Activated CD4-positive, alpha-beta T cell treated with anti-CD3 and anti-CD28 coated beads for 4 hours (primary cell): ENCODE results near the gene SASS6.
"Not testable (repeated sequence)": the region's sequence is repeated elsewhere in the genome, so short reads cannot be mapped to it uniquely, and the experiment has no call there.

Experiments used
- DNase-seq, 2 donors: peaks; one replicate each; pipeline ENCODE4 v3.0.0-alpha.2; 2020

The SASS6 gene

DNA sequence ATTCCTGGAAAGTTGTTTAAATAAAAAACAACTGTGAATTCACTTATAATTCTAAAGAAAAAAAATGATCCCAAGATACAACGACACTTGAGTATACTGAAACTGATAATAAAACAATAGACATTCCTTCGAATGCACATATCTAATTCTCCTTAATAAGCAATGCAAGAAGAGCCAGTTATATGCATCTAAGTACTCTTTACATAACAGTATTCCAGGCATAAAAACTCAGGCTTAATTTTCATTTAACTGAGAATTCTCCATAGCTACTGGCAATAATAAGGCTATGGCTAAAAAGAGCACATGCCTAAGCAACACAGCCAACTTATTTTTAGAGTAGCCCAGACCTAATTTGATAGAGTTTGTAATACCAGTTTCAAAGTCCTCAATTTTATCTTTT is 31.2 kb downstream of the SASS6 start:
- no peak for DNase-seq

DNA sequence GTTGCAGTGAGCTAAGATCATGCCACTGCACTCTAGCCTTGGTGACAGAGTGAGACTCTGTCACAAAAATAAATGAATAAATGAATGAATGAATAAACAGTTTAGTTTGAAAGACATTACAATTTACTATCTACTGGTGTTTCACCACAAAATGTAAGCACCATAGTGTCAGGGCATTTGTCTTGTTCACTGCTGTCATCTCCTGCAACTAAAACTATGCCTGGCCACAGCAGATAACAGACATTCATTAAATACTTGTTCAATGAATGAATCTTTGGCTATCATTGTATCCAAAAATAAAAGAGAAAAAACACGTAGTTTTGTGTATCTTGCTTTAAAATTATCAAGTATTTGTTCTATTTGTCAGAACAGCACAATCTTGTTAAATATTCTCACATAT is 32.5 kb downstream of the SASS6 start:
- DNase-seq, result no peak

DNA sequence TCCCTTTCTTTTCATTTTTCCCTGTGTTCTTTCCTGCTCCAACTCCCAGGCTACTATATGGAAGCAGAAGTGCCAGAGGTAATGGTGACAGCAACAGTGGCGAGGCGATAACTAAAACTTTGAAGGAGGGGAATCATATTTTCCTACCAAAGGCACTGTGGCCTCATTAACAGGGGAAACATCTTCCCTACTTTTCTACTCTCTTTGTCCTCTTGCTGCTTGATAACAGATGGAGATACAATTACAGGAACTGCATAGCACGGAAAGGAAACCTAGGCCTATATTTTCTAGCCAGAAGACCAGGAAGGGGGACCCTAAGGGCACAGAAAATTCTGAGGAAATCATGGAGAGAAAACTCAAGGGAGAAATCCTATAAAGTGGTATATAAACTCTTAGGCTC is 42.3 kb downstream of the SASS6 start:
- no peak for DNase-seq

DNA sequence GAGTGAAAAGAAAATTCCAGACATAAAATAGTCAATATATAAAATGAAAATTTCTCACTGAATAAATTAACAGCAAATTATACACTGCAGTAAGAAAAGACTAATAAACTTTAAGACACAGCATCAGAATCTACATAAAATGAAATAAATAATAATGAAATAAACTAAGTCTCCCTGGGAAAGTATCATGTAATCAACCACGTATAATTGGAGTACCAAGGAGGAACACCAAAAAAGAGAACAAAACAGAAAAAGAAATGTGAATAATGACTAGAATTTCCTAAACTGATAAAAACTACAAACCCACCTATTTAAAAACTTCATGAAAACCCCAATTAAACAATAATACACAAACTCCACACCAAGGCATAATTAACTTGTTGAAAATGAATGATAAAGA is 43.6 kb downstream of the SASS6 start:
- DNase-seq, result no peak

DNA sequence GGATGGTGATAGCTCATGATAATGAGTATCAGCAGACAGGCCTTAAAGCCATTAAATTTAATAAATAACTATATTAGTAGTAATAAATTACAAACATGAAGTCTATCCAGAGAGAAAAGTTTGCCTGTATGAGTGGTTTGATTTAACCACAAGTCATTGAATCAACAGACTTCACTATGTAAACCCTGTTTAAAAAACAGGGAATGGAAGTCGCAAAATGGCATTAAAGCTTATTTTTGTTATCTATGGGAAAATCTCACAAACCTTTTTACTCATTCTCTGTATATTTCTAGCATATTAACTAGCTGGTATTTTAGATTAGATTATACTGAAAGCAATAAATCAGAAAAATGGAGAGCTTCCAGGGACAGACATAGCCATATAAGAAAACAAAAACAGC is 45.3 kb downstream of the SASS6 start:
- DNase-seq, result no peak

DNA sequence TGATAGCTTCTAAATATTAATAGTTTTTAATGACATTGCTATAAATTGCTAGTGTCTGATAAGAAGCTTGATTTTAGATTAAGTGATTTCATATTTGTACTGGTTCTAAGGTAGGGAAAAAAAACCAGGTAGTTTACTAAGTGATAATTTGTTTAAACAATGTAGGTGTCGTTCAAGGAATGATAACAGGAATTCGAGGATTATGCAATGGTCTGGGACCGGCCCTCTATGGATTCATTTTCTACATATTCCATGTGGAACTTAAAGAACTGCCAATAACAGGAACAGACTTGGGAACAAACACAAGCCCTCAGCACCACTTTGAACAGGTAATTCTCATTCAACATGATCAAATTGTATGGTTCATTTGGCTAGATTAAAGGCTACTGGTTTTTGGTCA is 52.4 kb downstream of the SASS6 start:
- no peak for DNase-seq

DNA sequence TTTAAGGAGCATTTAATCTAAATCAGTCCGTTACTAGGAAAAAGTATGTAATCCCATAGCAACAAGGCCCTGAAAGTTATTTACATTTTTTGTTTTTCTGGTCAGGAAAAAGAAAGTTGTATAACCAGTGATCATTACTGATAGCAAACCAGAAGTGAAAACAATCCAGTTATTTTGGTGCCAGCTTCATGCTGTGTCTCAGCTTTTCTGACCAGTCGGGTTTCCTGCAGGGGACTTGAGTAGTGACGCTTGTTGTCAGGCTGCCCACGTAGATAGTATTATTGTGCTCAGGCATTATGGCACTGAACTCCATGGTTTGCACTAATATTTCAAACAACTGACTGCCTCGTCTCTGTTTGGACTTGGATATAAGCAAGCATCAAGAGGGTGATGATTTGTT is 55.2 kb downstream of the SASS6 start:
- no peak for DNase-seq

DNA sequence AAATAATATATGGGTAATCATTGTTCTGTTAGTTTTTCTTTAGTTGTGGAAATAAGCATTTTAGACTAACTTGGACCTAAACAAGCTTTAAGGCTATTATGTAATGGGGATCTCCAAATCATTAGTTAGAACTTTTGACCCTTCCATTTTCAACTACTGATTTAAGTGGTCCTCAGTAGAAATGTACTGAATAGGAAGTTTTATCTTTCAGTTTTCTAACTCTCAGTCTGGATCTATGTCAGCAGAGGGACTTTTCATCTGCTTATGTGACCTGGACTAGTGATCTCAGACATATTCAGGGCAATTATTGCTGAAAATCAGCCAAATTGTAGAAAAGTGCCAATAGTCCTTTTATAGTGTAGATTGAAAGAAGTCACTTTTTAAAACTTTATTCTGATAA is 56.0 kb downstream of the SASS6 start:
- no peak for DNase-seq

DNA sequence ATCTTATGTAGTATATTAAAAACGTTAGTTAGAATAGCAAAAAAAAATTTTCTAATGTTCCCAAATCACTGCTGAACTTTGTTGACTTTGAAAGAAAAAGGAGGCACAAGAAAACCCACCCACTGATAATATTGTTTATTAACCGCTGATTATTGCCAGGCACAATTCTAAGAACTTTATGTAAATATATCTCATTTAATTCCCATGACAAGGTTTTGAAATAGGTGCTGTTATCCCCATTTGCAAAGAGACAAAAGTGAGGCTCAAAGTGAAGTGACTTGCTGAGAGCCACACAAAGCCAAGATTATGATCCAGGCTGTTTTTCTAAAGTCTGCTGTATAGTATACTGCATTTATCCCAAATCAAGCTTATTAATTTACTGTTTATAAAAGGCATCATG is 56.4 kb downstream of the SASS6 start:
- DNase-seq, result no peak

DNA sequence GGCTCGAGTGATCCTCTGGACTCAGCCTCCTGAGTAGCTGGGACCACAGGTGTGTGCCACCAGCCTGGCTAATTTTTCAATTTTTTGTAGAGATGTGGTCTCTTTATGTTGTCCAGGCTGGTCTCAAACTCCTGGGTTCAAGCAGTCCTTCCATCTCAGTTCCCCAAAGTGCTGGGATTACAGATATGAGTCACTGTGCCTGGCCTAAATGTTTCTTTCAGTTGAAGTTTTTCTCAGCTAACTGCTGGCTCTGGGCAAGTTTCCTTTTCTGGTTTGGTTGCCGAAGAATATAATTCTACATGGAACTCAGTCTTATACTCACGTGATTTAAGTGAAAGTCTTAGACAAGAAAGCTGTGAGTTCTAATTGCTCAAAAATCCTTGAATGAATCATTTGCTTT is 57.0 kb downstream of the SASS6 start:
- DNase-seq, result no peak

DNA sequence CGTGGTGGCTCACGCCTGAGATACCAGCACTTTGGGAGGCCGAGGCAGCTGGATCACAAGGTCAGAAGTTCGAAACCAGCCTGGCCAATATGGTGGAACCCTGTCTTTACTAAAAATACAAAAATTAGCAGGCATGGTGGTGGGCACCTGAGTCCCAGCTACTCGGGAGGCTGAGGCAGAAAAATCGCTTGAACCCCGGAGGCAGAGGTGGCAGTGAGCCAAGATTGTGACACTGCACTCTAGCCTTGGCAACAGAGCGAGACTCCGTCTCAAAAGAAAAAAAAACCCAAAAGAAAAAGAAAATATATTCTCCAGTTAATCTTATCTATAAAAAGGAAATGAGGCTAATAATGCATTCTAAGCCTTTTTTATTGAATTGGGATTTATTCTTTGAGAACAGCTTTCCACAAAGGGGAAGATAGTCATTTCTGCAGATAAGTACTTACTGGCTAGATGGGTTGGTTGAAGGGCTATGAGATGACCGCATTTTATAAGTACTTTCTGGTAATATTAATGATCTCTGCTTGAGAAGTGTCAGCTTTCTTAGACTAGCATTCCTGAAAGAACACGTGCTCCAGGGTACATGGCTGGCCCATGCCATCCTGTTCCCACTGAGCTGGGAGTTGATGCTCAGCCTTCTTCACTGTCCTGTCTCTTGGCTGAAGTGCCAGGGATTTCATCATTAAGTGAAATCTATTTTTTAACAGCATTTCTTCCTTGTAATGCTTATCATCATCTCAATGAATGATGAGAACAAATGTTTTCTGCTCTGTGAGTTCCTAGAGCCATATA is 57.9 kb downstream of the SASS6 start:
- no peak for DNase-seq

DNA sequence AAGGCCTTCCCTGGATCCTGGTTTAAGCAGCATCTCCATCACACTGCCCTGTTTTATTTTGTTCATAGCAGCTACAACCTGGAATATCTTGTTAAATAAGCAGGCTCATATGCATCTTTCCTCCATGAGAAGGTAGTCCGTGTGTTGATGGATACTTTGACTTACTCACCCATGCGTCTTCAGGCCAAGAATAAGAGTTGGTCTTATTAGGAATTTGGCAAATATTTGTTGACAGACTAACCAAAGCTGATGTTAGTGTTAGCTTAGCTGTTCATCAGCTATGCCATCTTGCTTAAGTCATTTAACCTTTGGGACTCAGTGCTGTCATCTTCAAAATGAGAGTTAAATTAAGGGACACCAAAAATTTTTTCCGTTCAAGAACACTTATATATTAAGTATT is 59.2 kb downstream of the SASS6 start:
- DNase-seq, result no peak

DNA sequence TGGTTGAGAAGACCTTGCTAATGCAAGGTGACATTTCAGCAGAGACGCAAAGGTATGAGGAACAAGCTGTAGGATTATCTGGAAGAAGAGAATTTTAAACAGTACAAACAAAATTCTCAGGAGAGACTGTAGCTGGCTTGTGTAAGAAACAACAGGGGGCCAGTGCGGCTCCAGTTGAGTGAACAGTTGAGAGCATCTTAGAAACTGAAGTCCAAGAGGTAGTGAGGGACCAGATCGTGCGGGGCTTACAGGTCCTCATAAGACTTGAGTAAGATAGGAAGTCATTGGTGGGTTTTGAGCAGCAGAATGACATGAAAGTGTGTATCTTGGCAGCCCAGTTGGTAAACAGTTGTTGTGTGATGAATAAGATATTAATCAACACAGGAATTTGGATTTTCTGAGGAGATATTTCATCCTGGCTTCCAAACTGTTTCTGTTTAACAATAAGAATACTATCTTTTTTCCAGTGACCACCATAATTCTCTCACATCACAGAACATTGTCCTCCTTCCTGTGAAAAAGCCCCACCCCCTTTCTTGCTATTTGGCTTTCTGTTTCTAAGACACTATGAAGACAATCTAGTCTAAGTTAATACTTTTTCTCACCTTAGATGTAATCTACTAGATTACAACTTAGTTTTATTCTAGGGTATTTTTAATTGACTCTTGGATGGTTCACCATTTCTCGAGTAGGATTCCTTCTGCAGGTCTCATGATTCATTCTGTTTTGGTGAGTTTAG is 62.4 kb downstream of the SASS6 start:
- no peak for DNase-seq

DNA sequence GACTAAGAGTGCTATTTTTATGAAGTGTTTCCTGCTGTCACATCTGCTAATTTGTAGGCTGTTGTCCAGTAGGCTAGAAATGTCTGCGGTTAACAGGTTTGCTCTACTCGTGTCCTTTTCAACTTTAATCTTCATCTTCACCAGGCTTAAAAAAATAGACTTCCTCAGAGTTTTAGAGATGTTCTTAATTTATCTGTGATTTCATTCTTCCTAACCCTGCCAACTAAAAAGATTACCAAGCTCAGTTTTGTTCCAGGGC is 66.8 kb downstream of the SASS6 start:
- no peak for DNase-seq

DNA sequence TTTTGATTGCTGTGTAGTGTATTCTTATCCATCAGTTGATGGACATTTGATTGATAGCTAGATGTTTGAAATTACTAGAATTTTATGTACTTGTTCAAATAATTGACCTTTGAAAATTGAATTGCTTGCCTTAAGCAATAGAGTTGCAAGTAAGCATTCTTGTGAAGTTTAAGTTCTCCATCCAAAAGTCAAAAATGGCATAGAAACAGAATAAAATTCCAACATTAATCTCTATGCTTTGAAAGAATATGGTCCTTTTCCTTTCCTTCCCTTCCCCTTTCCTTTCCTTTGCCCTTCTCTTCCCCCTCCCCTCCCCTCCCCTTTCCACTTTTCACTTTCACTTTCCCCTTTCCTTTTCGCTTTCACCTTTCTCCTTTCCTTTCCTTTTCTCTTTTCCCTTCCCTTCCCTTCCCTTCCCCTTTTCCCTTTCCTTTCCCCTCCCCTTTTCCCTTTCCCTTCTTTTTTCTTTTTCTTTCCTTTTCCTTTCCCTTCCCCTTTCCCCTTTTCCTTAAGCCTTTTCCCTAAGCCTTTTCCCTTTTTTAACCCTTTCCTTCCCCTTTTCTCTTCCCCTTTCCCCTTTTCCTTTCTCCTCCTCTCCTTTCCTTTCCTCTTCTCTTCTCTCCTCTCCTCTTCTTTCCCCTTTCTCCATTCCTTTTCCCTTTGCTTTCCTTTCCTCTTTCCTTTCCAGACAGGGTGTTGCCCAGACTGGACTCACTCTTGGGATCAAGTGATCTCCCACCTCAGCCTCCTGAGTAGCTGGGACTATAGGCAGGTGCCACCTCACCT is 67.4 kb downstream of the SASS6 start:
- DNase-seq, result no peak

DNA sequence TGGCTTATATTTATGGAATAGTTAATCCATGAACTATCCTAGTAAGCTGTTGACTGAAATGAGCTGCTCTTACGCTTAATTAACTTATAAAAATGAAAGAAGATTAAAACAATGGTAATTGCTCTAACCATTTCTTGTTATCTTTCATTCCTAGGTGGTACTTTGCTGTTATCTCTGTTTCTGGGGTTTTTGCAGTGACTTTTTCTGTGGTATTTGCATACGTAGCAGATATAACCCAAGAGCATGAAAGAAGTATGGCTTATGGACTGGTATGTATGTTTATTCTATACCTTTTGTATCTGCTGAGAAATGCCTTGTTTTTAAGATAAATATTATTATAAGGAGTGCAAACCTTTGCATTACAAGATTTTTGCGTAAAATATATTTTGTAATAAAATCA is 71.0 kb downstream of the SASS6 start:
- DNase-seq, result no peak

DNA sequence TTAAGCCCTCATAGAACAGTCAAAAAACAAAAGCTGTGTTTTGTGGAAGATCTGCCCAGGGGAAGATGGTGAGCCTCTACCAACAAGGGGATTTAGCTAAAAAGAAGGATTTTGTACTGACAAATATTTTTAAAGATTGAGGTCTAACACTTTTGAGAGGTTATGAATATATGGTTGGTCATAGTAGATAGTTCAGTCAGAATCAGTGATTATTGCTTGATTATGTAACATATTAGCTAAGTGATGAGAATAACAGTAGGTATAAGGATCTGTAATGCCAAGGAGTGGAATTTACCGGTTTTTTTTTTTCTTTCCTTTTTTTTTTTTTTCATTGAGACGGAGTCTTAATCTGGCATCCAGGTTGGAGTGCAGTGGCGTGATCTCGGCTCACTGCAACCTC is 79.0 kb downstream of the SASS6 start:
- DNase-seq, result no peak

DNA sequence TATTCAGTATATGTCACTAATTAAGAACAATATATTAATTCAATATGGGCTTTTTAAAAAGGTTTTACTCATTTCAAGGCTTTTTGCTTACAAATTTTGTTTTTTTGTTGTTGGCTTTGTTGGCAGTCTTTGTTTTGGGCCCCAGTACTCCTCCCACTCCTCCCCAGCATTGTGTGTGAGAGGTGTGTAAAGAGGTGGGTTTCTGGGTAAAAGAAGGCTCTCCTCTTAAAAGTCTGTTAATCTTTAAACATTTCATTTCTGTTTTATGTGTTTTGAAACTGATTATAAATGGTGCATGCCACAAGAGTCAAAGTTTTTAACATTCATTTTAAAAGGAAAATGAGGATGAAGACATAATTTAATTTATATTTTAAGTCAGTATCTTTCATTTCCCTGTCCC is 79.6 kb downstream of the SASS6 start:
- no peak for DNase-seq

DNA sequence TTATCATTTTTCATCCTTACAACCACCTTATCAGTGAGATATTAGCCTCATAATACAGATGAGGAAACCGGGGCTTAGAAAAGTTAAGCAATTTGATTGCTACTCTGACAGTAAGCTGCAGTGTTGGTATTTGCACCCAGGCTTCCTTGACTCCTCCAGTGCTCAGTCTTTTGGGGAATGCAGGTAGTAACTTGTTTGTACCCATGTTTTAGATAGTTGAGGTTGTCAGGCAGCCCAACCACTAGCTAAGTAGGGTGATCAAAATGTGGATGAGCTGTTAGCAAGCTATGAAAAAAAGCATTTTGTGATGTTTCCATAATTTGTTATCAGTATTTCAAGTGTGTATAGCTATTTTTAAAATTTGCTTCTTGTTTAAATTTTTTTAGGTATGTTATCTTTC is 80.8 kb downstream of the SASS6 start:
- no peak for DNase-seq

DNA sequence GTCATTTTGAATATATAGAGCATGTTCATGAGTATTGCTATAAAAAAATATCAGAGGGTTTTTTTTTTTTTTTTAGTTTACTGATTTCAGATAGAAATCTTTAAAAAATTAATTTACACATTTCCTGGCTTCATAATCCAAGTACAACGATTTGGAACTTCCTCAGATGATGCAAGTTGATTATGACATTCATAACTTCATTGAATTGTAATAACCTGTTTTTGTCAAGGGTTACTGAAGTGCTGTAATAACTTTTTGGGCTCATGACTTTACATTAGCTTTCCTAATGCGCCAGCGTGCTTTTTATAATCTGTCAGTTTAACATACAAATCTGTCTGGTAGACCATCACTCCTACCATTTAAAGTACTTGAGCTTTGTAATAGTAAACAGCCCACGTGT is 81.3 kb downstream of the SASS6 start:
- no peak for DNase-seq

DNA sequence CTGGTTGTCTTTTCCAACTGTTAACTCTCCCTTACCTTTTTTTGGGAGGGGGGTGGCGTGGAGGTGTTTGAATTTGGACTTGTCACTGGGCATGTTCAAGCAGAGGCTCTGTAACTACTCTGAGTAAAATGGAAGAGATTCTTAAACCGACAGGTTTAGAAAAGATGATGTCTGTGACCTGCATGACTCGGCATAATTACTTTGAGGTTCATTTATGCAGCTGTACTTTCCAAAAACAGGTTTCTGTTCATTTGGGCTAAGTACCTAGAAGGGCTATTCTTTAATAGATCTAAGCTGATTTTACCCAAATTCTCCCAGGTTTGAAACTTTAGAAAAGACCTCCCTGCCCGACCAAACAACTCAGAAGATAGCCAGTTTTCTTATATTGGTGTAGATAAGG is 82.6 kb downstream of the SASS6 start:
- no peak for DNase-seq

DNA sequence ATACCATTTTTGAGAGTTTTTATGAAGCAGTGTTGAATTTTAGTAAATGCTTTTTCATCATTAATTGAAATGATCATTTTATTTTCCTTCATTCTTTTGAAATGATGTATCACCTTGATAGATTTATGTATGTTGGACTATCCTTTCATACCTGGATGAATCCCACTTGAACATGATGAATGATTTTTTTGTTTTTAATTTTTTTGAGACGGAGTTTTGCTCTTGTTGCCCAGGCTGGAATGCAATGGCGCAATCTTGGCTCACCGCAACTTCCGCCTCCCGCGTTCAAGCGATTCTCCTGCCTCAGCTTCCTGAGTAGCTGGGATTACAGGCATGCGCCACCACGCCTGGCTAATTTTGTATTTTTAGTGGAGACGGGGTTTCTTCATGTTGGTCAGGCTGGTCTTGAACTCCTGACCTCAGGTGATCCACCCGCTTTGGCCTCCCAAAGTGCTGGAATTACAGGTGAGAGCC is 85.5 kb downstream of the SASS6 start:
- DNase-seq, result not testable (repeated sequence)

DNA sequence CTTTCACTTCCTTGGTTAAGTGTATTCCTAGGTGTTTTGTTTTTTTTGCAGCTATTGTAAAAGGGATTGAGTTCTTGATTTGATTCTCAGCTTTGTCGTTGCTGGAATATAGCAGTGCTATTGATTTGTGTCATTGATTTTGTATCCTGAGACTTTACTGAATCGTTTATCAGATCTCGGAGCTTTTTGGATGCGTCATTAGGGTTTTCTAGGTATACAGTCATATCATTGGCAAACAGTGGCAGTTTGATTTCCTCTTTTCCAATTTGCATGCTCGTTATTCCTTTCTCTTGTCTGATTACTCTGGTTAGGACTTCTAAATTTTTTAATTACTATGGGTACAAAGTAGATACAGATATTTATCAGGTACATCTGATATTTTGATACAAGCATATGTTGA is 87.5 kb downstream of the SASS6 start:
- no peak for DNase-seq

DNA sequence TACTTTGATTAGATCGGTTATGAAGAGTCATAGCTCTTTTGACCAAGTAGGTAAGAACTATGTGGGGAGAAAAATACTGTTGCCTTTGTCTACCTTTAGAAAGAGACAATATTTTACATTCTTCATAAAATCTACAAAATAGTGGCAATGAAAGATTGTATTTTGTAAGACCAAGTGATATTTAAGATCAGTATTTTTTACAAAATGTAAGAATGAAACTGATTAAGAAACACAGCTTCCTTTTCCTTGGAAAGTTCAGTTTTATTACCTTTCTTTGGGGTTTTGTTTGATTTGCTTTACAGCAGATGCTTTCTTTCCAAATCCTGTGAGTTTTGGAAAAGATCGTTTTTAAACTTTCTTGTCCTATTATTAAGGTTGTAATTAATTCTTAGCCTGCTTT is 93.1 kb downstream of the SASS6 start:
- no peak for DNase-seq
